Urothelium cell line (cell line): ENCODE measurements around the gene UBE3D.
"Not testable (repeated sequence)": the region's sequence is repeated elsewhere in the genome, so short reads cannot be mapped to it uniquely, and the experiment has no call there.

Source experiments
- DNase-seq: peaks from one replicate; pipeline ENCODE4 v3.0.0; 2011; ENCODE audit warnings: low spot score, mixed read lengths
- FAIRE-seq: peaks from 2 replicates; lab custom pipeline; 2011; peaks lifted over from hg19 to GRCh38; lab: Jason Lieb, UNC

Gene UBE3D

GRCh38 chr6:82980086-82980485 lies 85.6 kb downstream of the UBE3D start:
- FAIRE-seq: no peak
- DNase-seq: no peak

DNA sequence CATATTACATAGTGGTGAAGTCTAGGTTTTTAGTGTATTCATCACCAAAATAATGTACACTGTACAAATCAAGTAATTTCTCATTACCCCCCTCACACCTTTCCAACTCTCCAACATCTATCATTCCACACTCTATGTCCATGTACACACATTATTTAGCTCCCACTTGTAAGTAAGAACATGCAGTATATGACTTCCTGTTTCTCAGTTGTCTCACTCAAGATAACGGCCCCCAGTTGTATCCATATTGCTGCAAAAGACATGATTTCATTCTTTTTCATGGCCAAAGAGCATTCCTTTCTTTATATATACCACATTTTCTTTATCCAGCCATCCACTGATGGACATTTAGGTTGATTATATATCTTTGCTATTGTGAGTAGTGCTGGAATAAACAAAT lies 86.0 kb downstream of the UBE3D start:
- FAIRE-seq (no peak), DNase-seq (no peak)

DNA sequence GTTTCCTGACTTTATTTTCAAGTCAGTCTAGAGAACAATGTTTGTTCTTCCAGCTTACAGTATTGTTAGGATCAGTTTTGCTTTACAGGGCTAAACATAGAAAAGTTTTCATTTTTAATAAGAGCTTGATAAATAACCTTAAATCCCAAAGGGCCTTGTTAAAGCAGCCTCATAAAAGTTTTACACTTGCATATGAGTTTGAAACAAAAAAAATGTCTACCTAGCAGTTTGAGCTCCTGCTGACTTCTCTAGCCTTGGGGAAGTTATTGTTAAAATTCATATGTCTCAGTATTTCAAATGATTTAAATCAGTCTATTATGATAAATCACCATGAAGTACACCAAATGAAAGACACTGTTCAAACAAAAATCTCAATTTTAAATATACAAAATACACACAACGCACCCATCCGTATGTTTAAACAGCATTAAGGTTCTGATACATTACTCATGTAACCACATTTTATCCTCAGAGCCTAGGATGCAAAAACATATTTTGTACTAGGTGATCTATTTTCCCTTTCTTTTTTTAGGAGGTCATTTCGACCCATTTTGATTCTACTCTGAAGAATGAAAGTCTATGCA lies 87.2 kb downstream of the UBE3D start:
- FAIRE-seq: no peak
- no peak for DNase-seq

DNA sequence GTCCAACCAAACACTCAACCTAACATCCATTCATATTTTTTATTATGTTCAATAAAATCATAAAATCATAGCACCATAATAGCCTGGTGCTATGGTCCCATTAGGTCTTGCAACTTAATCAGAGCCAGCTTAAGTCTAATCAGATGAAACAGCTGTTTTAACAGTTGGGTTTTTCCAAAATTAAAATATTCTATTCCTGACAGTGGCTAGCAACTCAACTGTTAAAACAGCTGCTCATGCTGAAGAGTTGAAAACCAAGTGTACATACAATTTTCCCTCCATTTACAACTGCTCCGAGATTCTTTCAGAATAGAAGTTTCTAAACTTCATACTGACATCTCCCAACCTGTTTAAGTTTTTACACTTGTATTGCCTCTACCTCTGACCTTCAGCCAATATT lies 89.5 kb downstream of the UBE3D start:
- FAIRE-seq: no peak
- DNase-seq: no peak

DNA sequence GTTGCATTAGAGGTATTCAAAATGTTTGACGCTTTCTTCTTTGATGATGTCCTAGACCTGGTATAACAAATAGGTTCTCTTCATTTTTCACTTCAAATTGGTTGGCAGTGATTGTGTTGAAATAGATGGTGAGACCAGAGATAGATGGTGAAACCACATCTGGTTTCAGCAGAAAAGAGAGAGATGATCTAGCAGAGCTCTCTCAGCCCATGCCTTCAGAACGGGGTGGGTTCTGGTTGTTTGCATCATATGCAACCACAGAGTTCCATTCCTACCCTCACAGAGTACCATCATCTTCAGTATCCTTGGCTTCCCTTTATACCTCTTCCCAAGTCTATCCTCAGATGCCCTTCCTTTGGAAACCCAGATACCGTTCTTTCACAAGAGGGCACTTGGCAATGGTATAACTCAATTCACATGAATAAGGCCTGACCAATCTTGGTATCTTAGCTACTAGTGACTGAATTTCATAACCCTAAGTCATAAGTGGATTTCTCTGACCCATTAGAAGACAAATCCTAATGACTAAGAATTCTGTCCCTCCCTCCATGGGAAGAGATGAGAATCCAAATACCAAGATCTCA lies 93.7 kb downstream of the UBE3D start:
- FAIRE-seq: no peak
- no peak for DNase-seq

GRCh38 chr6:82970839-82971238 lies 94.8 kb downstream of the UBE3D start:
- no peak for FAIRE-seq
- DNase-seq: no peak

DNA sequence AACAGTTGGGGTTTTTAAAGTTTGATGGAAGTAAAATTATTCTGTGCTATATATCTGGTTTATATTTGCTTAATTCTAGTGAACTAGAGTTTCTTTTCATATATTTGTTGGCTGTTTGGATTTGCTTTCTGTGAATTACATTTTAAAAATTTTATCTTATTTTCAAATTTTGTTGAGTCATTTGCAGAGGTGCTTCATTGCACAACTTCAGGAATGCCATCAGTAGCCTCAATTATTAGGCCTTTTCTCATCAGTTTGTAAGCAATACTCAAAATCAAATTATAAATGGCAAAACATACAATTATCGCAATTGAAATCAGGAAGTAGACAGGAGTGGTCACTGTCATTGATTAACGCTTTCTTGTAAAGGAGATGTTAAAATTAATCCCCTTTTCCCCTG lies 96.9 kb downstream of the UBE3D start:
- DNase-seq (no peak), FAIRE-seq (no peak)

DNA sequence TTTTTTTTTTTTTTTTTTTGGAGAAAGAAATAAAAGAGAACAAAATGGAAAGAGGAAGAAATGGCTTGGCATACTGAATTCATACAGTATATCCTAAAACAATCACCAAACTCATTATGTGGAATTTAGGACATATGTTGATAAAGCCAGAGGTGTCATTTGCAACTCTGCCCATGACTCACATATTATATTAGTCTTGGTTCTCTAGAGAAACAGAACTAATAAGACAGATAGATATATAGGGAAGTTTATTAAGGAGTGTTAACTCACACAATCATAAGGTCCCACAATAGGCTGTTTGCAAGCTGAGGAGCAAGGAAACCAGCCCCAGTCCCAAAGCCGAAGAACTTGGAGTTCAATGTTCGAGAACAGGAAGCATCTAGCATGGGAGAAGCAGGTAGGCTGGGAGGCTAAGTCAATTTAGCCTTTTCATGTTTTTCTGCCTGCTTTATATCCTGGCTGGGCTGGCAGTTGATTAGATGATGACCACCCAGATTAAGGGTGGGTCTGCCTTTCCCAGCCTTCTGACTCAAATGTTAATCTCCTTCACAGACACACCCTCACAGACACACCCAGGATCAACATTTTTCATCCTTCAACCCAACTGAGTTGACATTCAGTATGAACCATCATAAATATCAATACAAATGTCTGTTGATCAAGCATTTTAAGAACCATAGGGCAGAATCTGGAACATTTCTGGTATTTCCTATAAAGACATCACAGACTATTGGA lies 102.3 kb downstream of the UBE3D start:
- DNase-seq (no peak), FAIRE-seq (no peak)

GRCh38 chr6:82959385-82959941 lies 106.2 kb downstream of the UBE3D start:
- DNase-seq (peak; percentile 18), FAIRE-seq (no peak)

DNA sequence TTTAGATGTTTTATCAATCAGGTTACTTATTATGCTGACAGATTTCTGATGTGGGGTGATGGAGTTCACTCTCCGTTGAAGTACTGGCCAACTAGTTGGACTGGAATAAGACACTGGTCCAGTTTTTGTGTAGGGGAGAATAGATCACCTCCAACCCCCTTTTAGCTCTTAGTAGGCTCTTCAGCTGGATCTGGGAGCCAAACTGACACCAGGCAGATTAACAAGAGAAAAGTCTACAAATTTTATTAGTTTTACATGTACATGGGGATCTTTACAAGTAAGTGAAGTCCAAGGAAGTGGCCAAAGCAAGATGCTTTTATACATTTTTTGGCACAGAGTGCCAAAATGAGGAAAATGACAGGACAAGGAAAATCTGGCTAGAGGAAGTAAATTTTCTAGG lies 107.1 kb downstream of the UBE3D start:
- DNase-seq (no peak), FAIRE-seq (no peak)

DNA sequence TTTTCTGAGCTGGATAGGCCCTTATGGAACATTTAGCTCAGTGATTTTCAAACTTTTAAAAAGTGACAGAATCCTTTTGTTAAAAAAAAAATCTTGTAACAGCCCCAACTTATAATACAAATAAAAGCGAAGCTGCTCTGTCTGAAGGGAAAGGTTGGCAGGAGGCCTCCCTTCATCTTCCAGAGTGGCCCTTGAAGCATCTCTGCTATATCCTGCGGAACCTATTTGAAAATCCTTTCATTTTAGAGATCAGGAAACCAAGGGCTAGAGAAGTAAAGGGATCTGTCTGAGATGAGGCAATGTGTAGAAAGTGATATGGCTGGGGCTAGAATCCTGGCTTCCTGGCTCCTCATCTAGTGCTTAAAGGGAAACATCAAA lies 107.8 kb downstream of the UBE3D start:
- DNase-seq (no peak), FAIRE-seq (no peak)

DNA sequence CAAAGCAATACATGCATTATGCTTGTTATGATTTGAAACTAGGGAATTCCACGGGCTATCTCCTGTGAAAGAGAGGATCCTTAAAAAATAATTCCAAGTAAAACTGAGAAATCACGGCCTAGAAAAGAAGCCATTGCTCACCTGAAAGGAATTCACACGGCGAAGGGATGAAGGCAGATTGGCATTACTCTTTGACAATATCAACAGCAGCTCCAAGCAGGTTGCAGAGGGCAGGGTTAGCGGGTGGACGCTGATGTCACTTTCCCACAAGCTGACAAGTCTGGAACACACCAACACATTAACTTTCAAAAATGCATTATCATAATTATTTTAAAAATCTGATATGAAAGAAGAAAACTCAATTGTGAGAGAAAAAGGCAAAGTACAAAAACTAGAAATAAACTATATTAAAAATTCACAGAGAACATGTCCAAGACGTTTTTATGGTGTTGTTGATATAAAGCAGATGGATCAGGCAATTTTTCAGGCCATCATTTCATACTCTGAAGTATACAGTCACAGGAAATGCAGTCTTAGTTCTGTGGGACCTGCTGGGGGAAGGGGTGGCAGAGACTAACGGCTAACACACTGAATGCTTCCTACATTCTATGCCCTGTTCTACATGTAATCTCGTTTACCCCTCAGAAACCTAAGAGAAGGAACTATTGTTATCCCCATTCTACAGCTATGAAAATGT lies 108.3 kb downstream of the UBE3D start:
- DNase-seq: no peak
- FAIRE-seq: no peak

DNA sequence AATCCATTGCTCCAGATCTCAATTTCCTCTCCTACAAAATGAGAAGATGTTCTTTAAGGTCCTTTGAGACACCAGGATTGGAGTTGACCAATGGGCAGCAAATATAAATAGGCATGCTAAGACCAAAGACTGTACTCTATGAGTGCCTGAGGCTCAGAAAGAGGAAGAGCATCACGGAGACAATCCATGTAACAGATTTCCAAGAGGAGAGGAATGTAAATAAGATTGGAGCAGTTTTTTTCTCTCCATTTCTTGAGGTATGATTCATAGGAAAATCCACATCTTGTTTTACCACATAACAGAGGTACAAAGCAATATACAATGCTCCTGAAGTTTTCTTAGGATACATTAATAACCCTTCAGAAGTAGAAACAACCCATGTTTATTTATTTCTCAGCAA lies 109.8 kb downstream of the UBE3D start:
- no peak for DNase-seq
- no peak for FAIRE-seq

DNA sequence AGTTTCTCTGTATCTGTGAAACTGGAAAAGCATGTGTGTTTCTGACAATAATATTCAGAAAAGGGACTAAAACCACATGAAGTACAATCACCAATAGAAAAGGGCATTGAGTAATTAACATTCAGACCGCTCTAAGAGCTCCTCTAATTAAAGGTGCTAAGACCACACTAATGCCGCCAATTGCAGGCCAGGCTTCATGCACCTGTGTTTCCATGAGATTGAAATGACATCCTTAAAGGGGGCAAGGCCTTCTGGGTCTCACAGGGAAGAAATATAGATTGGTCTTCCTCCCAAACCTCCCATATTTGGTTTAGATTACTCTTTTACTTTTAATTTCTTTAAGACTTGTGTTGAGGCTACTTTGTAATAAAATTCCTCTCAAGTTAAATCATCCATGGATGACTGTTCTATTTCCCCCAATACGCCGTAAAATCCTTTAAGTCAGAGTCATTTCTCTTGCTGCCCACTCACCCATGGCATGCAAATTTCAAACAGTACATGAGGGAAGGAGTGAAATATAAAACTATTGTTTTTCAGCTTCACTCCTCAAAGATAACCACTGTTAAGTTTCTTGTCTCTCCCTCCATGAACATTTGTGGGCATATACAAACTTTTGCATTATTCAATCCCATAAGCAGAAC lies 110.6 kb downstream of the UBE3D start:
- FAIRE-seq: no peak
- DNase-seq: no peak

DNA sequence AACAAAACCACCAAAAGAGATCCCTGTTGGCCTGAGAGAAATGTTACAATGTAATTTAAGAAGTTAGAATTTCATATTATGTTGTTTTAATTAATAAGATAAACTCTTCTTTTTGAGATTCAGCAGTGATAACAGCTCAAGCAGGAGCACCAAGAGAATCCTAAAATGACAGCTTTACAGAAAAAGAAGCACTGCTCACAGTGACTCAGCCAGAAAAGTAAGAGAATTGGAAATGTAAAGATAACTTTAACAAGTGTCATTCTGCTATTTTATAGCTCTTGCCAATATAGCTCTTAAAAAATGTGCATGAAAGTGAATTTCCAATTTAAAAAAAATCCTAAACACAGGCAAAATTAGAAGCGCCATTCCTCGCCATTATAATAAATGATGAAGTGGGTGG lies 111.3 kb downstream of the UBE3D start:
- DNase-seq: no peak
- FAIRE-seq: no peak

DNA sequence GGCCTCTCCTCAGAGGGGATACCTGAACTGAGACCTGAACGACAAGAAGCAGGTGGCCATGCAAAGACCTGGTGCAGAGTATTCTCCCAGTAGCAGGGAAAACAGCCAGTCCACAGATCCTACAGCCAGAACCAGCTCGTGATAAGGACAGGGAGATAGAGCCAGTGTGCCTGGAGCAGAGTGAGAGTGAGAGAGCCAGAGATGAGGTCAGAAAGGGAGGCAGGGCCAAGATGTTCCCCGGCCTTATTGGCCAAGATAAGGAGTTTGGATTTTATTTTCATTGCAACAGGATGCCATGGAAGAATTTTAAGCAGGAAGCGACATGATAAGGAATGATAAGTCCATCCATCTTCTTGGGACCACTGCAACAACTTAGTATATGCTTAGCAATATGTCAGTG lies 111.8 kb downstream of the UBE3D start:
- FAIRE-seq: no peak
- DNase-seq: no peak

DNA sequence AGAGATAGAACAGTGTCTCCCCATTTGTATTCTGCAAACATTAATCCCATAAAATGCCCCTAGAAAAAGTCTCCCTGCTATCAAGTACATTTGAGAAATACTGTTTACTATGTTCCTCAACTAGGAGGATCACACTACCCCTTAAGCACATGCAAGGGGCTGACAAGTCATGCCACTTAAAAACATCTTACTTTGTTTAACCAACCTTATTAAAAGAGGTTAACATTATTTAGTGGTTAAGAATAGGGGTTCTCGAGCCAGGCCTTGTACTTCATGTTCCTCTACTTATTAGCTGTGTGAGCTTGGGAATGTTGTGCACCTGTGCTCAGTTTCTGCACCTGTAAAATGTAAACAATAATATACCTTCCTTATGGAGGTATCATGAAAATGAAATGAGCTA lies 113.7 kb downstream of the UBE3D start:
- DNase-seq: no peak
- FAIRE-seq: no peak

DNA sequence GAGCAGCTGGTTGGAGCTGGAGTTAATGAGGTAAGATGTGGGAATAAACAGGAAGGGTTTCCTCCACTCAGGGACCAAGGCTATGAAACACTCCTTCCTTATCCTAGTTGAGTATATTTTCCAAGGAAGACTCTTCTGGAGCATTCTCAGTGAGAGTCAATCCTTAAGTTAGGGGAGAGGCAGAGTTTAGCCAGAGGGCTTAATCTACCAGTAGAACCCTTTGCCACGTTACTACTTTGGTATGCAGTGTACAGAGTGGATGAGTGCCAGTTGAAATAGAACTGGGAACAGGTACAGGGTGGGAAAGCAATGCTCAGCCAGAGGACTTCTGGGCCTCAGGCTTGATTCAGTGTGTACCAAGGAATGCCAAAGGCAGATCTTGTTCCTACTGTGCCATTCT lies 114.3 kb downstream of the UBE3D start:
- FAIRE-seq (no peak), DNase-seq (peak; percentile 16)

DNA sequence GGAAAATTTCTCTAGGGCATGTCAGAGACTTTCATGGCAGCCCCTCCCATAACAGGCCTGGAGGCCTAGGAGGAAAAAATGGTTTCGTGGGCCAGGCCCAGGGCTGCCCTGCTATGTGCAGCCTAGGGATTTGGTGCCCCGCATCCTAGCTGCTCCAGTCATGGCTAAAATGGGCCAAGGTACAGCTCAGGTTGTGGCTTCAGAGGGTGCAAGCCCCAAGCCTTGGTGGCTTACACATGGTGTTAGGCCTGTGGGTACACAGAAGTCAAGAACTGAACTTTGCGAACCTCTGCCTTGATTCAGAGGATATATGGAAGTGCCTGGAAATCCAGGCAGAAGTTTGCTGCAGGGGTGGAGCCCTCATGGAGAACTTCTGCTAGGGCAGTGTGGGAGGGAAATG lies 134.7 kb downstream of the UBE3D start:
- not testable (repeated sequence) for FAIRE-seq, DNase-seq

- no peak for FAIRE-seq
- no peak for DNase-seq
Measured at GRCh38 chr6:82924799-82925535, 140.7 kb downstream of the UBE3D start.
